Stimulated activated naive B cell treated with anti-CD40 and anti-IgM and Interleukin-4, amounts not matched to agents 10 μg/mL and 1 μg/mL and 100 μg/mL, for 72 hours (primary cell): ENCODE data around the gene SH2B2.

Source experiments
- ATAC-seq, 2 donors: fragments of 150-1000 bp; cut with Tn5 transposase; replicated peaks; 2 replicates each; pipeline ENCODE4 v1.10.0; 2021; ENCODE audit warnings: moderate library complexity in 1 of 2
- DNase-seq: peaks from one replicate; pipeline ENCODE4 v3.0.0; 2021
- H3K27ac Mint-ChIP-seq: one replicate; pipeline ENCODE4 v1.8.0; 2022; ENCODE audit warnings: mild to moderate bottlenecking, mixed read lengths
- H3K27me3 Mint-ChIP-seq, 2 donors: one replicate each; pipeline ENCODE4 v1.8.0; 2022; ENCODE audit warnings: mixed read lengths in 2 of 2
- H3K36me3 Mint-ChIP-seq, 2 donors: one replicate each; pipeline ENCODE4 v1.8.0; 2022; ENCODE audit warnings: mixed read lengths in 2 of 2, mild to moderate bottlenecking in 1 of 2
- H3K4me1 Mint-ChIP-seq, 2 donors: one replicate each; pipeline ENCODE4 v1.8.0; 2022; ENCODE audit warnings: mixed read lengths in 2 of 2, mild to moderate bottlenecking in 1 of 2
- H3K4me3 Mint-ChIP-seq, 2 donors: one replicate each; pipeline ENCODE4 v1.8.0; 2022; ENCODE audit warnings: mild to moderate bottlenecking in 2 of 2, mixed read lengths in 2 of 2, moderate library complexity in 1 of 2
- H3K9me3 Mint-ChIP-seq, 2 donors: one replicate each; pipeline ENCODE4 v1.8.0; 2022; ENCODE audit warnings: mixed read lengths in 2 of 2, mild to moderate bottlenecking in 1 of 2

Gene SH2B2

GRCh38 chr7:102286237-102287110 is at the start of gene SH2B2:
Gene SH2B2 (plus strand): TSS chr7:102286868. CDS start chr7:102300551, 13,683 bp downstream.
- Mint-ChIP-seq H3K27ac (peak within 1 kb of the TSS; percentile 86), H3K4me3 (peak within 1 kb of the TSS; percentile 81 to 84)

GRCh38 chr7:102239206-102239820 is 47.4 kb upstream of the SH2B2 start:
- no peak for DNase-seq
- Mint-ChIP-seq H3K9me3 (no peaks in the 10 kb centered on the region), H3K27ac (no peak overlapping the region), H3K4me3 (no peak overlapping the region), H3K27me3 (no peaks in the 10 kb centered on the region), H3K4me1 (peaks cover 0 to 2% of the 10 kb centered on the region in 2 donors), H3K36me3 (peaks cover 23 to 38% of the 10 kb centered on the region in 2 donors)
- ATAC-seq = no peak

More at GRCh38 chr7:102286237-102287110, at the start of gene SH2B2:
- Mint-ChIP-seq H3K9me3 (no peaks in the 10 kb centered on the region), H3K27me3 (no peaks in the 10 kb centered on the region), H3K36me3 (peaks cover 0 to under 1% of the 10 kb centered on the region in 2 donors), H3K4me1 (peaks cover 41 to 69% of the 10 kb centered on the region in 2 donors)
- ATAC-seq (peak; percentile 47 to 54), DNase-seq (peak; percentile 72)

- Mint-ChIP-seq H3K9me3 (no peaks in the 10 kb centered on the region), H3K4me3 (no peak overlapping the region), H3K27ac (no peak overlapping the region), H3K4me1 (peaks cover 0 to 2% of the 10 kb centered on the region in 2 donors), H3K27me3 (no peaks in the 10 kb centered on the region), H3K36me3 (peaks cover 24 to 36% of the 10 kb centered on the region in 2 donors)
- no peak for DNase-seq
- no peak for ATAC-seq
These were observed 45.2 kb upstream of the SH2B2 start for GRCh38 chr7:102241431-102241830.

- no peak overlapping the region for H3K27ac Mint-ChIP-seq
- H3K4me1 Mint-ChIP-seq = no peaks in the 10 kb centered on the region
- peaks cover 15 to 29% of the 10 kb centered on the region in 2 donors for H3K36me3 Mint-ChIP-seq
- DNase-seq = no peak
- no peaks in the 10 kb centered on the region for H3K27me3 Mint-ChIP-seq
- ATAC-seq = no peak
- H3K4me3 Mint-ChIP-seq = no peak overlapping the region
- H3K9me3 Mint-ChIP-seq = no peaks in the 10 kb centered on the region
These were observed 42.1 kb upstream of the SH2B2 start for GRCh38 chr7:102244601-102245000.

- no peak for ATAC-seq
- no peak overlapping the region for H3K27ac Mint-ChIP-seq
- no peaks in the 10 kb centered on the region for H3K27me3 Mint-ChIP-seq
- no peaks in the 10 kb centered on the region for H3K9me3 Mint-ChIP-seq
- H3K4me3 Mint-ChIP-seq = no peak overlapping the region
- H3K4me1 Mint-ChIP-seq = peaks cover 3 to 6% of the 10 kb centered on the region in 2 donors
- DNase-seq = no peak
- H3K36me3 Mint-ChIP-seq = peaks cover 16 to 21% of the 10 kb centered on the region in 2 donors
These were observed 38.6 kb upstream of the SH2B2 start for GRCh38 chr7:102248081-102248455.

GRCh38 chr7:102248456-102249395 is 37.9 kb upstream of the SH2B2 start:
- Mint-ChIP-seq H3K9me3 (no peaks in the 10 kb centered on the region), H3K36me3 (peaks cover 14 to 19% of the 10 kb centered on the region in 2 donors), H3K27ac (no peak overlapping the region), H3K4me1 (peaks cover 3 to 6% of the 10 kb centered on the region in 2 donors), H3K27me3 (no peaks in the 10 kb centered on the region), H3K4me3 (no peak overlapping the region)
- no peak for ATAC-seq
- no peak for DNase-seq

- DNase-seq (no peak), ATAC-seq (no peak)
- Mint-ChIP-seq H3K9me3 (no peaks in the 10 kb centered on the region), H3K36me3 (peaks cover 10 to 19% of the 10 kb centered on the region in 2 donors), H3K4me1 (peaks cover 3 to 6% of the 10 kb centered on the region in 2 donors), H3K27ac (peak overlapping the region; percentile 63), H3K27me3 (no peaks in the 10 kb centered on the region), H3K4me3 (no peak overlapping the region)
These were observed 34.9 kb upstream of the SH2B2 start for GRCh38 chr7:102251531-102252365.

- ATAC-seq (no peak), DNase-seq (no peak)
- H3K27ac Mint-ChIP-seq = no peak overlapping the region
- peaks cover 8 to 12% of the 10 kb centered on the region in 2 donors for H3K36me3 Mint-ChIP-seq
- H3K9me3 Mint-ChIP-seq = no peaks in the 10 kb centered on the region
- H3K4me3 Mint-ChIP-seq = no peak overlapping the region
- peaks cover 3 to 6% of the 10 kb centered on the region in 2 donors for H3K4me1 Mint-ChIP-seq
- H3K27me3 Mint-ChIP-seq = no peaks in the 10 kb centered on the region
These were observed 34.2 kb upstream of the SH2B2 start for GRCh38 chr7:102252366-102252982.

GRCh38 chr7:102253066-102253972 is 33.3 kb upstream of the SH2B2 start:
- DNase-seq (no peak), ATAC-seq (no peak)
- Mint-ChIP-seq H3K27ac (no peak overlapping the region), H3K4me3 (no peak overlapping the region), H3K4me1 (peaks cover 3 to 6% of the 10 kb centered on the region in 2 donors), H3K36me3 (peaks cover 4 to 11% of the 10 kb centered on the region in 2 donors), H3K27me3 (no peaks in the 10 kb centered on the region), H3K9me3 (no peaks in the 10 kb centered on the region)

- Mint-ChIP-seq H3K27ac (no peak overlapping the region), H3K4me3 (no peak overlapping the region), H3K4me1 (peaks cover 5 to 6% of the 10 kb centered on the region in 2 donors), H3K27me3 (no peaks in the 10 kb centered on the region), H3K9me3 (no peaks in the 10 kb centered on the region), H3K36me3 (peaks cover 4 to 11% of the 10 kb centered on the region in 2 donors)
- DNase-seq (no peak), ATAC-seq (no peak)
These were observed 32.7 kb upstream of the SH2B2 start for GRCh38 chr7:102253973-102254370.

GRCh38 chr7:102254521-102254920 is 32.1 kb upstream of the SH2B2 start:
- DNase-seq (no peak), ATAC-seq (no peak)
- Mint-ChIP-seq H3K4me1 (peaks cover 5 to 6% of the 10 kb centered on the region in 2 donors), H3K4me3 (no peak overlapping the region), H3K36me3 (peaks cover 4 to 11% of the 10 kb centered on the region in 2 donors), H3K27me3 (no peaks in the 10 kb centered on the region), H3K9me3 (no peaks in the 10 kb centered on the region), H3K27ac (no peak overlapping the region)

- Mint-ChIP-seq H3K9me3 (no peaks in the 10 kb centered on the region), H3K4me3 (no peak overlapping the region), H3K4me1 (peaks cover 5 to 6% of the 10 kb centered on the region in 2 donors), H3K36me3 (peaks cover 2 to 8% of the 10 kb centered on the region in 2 donors), H3K27ac (no peak overlapping the region), H3K27me3 (no peaks in the 10 kb centered on the region)
- no peak for ATAC-seq
- DNase-seq = no peak
These were observed 31.2 kb upstream of the SH2B2 start for GRCh38 chr7:102255501-102255900.
